DND-41 (cell line): ENCODE data around the gene REPS2.

ENCODE experiments used
- ATAC-seq: fragments of 200-7000 bp; cut with Tn5 transposase; 3 replicates; pipeline ENCODE4 v1.9.1; 2021; ENCODE audit warnings: low read depth; ENCODE audit not compliant: insufficient read depth
- DNase-seq: peaks from one replicate; pipeline ENCODE4 v3.0.0-alpha.2; 2020
- H2AFZ ChIP-seq: 2 replicates; pipeline ENCODE4 v1.6.0; 2012; ENCODE audit warnings: low read depth, low read length
- H3K27ac ChIP-seq: 2 replicates; pipeline ENCODE4 v1.5.1; 2012; ENCODE audit warnings: low read length, inconsistent platforms
- H3K27me3 ChIP-seq: fragments of 200-600 bp; sonication (generic); 2 replicates; pipeline ENCODE4 v1.6.0; 2012; ENCODE audit warnings: low read length, mild to moderate bottlenecking, inconsistent platforms; ENCODE audit not compliant: insufficient read depth, poor library complexity
- H3K36me3 ChIP-seq: 2 replicates; pipeline ENCODE4 v1.5.1; 2012; ENCODE audit warnings: low read length, inconsistent platforms; ENCODE audit not compliant: insufficient read depth
- H3K4me1 ChIP-seq: 2 replicates; pipeline ENCODE4 v1.5.1; 2012; ENCODE audit warnings: mild to moderate bottlenecking, low read length; ENCODE audit not compliant: insufficient read depth
- H3K4me2 ChIP-seq: 2 replicates; pipeline ENCODE4 v1.6.0; 2012; ENCODE audit warnings: mild to moderate bottlenecking, moderate library complexity, low read length, inconsistent platforms; ENCODE audit not compliant: insufficient read depth
- H3K4me3 ChIP-seq, 2 experiments: fragments of 200-600 bp in 1 of 2; shearing (Covaris generic) in 1 of 2; 2 replicates each; pipeline ENCODE4 v1.5.1; 2012 to 2016; ENCODE audit warnings: inconsistent platforms in 2 of 2, low read length in 2 of 2, mild to moderate bottlenecking in 2 of 2, low read depth in 1 of 2, moderate library complexity in 1 of 2
- H3K79me2 ChIP-seq: 2 replicates; pipeline ENCODE4 v1.6.0; 2012; ENCODE audit warnings: low read length, inconsistent platforms; ENCODE audit not compliant: insufficient read depth
- H3K9ac ChIP-seq: 2 replicates; pipeline ENCODE4 v1.6.0; 2012; ENCODE audit warnings: low read depth, mild to moderate bottlenecking, inconsistent platforms, low read length, moderate library complexity
- H3K9me3 ChIP-seq: 2 replicates; pipeline ENCODE4 v1.5.1; 2012; ENCODE audit warnings: low read length, moderate library complexity, mild to moderate bottlenecking, inconsistent platforms; ENCODE audit not compliant: insufficient read depth, severe bottlenecking
- H4K20me1 ChIP-seq: 2 replicates; pipeline ENCODE4 v1.6.0; 2012; ENCODE audit warnings: low read length; ENCODE audit not compliant: insufficient read depth
- CTCF ChIP-seq: IDR thresholded peaks from 2 replicates; pipeline ENCODE4 v1.5.1; 2012; ENCODE audit warnings: borderline replicate concordance, low read length, moderate library complexity, mild to moderate bottlenecking; ENCODE audit not compliant: poor library complexity, severe bottlenecking; ENCODE audit errors: extremely low read depth
- EZH2 ChIP-seq: IDR thresholded peaks from 3 replicates; pipeline ENCODE4 v1.6.1; 2012; ENCODE audit warnings: borderline replicate concordance, low read depth, mild to moderate bottlenecking, moderate library complexity, low read length, inconsistent platforms; ENCODE audit not compliant: severe bottlenecking

The REPS2 gene

GRCh38 chrX:17067534-17067933 lies 121.1 kb downstream of the REPS2 start:
- Histone ChIP-seq H3K79me2 (no peaks in the 10 kb centered on the region), H3K9me3 (no peaks in the 10 kb centered on the region), H3K9ac (no peak overlapping the region), H3K27ac (no peak overlapping the region), H2AFZ (no peak overlapping the region), H3K4me3 (no peak overlapping the region), H3K4me2 (no peak overlapping the region), H3K4me1 (no peaks in the 10 kb centered on the region), H3K36me3 (no peaks in the 10 kb centered on the region), H3K27me3 (no peaks in the 10 kb centered on the region), H4K20me1 (no peaks in the 10 kb centered on the region)
- DNase-seq (no peak), ATAC-seq (no peak)
- TF ChIP-seq EZH2 (no peak), CTCF (no peak)

- Histone ChIP-seq H3K9me3 (no peaks in the 10 kb centered on the region), H3K27ac (no peak overlapping the region), H3K36me3 (no peaks in the 10 kb centered on the region), H3K4me3 (no peak overlapping the region), H3K4me1 (no peaks in the 10 kb centered on the region), H3K79me2 (no peaks in the 10 kb centered on the region), H4K20me1 (no peaks in the 10 kb centered on the region), H2AFZ (no peak overlapping the region), H3K4me2 (no peak overlapping the region), H3K9ac (no peak overlapping the region), H3K27me3 (no peaks in the 10 kb centered on the region)
- TF ChIP-seq CTCF: no peak
- no peak for TF ChIP-seq EZH2
- DNase-seq (no peak), ATAC-seq (no peak)
Observed at GRCh38 chrX:17072301-17072700, 125.8 kb downstream of the REPS2 start.

- Histone ChIP-seq H3K27ac (no peak overlapping the region), H3K4me1 (no peaks in the 10 kb centered on the region), H3K9ac (no peak overlapping the region)
Observed at GRCh38 chrX:17072721-17073230, 126.3 kb downstream of the REPS2 start.

More at GRCh38 chrX:17072721-17073230, 126.3 kb downstream of the REPS2 start:
- ATAC-seq (no peak), DNase-seq (no peak)
- no peak overlapping the region for H3K4me2 ChIP-seq
- H3K9me3 ChIP-seq: no peaks in the 10 kb centered on the region
- TF ChIP-seq CTCF (no peak), EZH2 (no peak)
- no peaks in the 10 kb centered on the region for H3K36me3 ChIP-seq
- H3K27me3 ChIP-seq: no peaks in the 10 kb centered on the region
- H2AFZ ChIP-seq: no peak overlapping the region
- no peaks in the 10 kb centered on the region for H3K79me2 ChIP-seq
- H3K4me3 ChIP-seq: no peak overlapping the region
- H4K20me1 ChIP-seq: no peaks in the 10 kb centered on the region
